ENCODE measurements around the gene ARHGAP21.

ARHGAP21 gene

DNA sequence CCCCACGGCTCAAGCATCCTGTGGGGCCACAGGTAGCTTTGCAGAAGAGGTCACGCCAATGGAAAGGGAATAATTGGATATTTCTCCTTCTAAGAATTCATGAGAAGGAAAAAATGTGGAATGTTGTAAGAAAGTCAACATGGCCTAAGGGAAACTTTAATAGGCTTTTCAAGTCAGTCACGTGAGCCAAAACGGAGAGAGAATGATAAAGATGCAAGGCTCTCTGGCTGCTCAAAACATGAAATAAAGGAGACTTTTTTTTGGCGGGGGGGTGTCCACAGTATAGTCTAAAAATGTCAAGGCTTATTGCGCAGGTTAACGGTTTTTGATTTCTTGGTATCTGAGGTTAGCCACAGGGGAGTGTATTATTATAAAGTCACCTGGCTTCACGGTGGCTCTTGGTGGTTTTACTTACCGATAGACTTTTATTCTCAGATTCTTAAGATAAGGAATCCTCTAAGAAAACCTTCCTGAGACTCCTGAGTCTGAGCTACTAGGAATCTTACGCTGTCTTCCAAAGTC is 148.1 kb downstream of the ARHGAP21 start:
- no peak for DNase-seq (ENCODE audit: low read depth in 2 of 2)

DNA sequence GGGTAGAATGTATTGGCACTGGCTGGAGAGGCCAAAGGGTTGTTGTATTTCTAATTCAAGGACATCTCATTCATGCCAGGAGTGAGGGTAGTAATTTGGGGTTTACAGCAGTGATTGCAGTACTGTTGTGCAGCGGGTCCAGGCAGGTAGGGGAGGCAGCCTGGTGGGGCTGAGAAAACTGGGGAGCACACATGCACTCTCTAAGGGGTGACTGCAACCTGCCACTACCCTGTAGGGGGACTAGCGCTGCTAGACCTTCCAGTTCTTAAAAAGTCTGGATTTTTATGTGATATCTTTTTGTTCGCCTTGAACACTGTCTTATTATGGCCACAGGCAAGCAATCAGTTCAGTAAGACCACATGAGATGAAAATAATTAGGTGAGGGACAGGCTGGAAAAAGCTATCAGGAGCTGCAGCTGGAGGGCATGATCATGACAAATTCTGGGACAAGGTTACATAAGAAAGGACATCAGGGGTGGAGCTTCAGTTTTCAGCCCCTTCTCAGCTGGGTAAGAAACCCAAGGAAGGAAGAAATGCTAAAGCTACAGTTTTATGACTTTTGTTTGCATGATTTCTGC is 149.0 kb downstream of the ARHGAP21 start:
- DNase-seq (ENCODE audit: low read depth in 2 of 2) = no peak

DNA sequence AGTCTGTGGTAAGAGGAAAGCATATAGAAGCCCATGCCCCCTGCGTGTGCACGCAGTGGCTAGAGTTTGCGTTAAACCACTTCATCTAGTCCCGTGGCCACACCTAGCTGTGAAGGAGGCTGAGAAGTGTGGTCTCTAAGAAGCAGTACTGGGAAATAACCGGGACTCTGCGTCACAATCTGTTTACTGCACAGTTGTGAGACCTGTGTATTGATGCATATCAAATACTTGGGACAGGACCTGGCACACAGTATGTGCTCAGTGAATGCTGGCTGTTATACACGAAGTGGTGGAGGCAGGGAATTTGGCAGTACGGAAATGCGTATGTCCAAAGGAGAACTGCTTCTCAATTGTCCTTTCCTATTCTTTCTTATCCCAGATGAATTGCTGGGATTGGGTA is 149.5 kb downstream of the ARHGAP21 start:
- DNase-seq (ENCODE audit: low read depth in 2 of 2) = no peak

DNA sequence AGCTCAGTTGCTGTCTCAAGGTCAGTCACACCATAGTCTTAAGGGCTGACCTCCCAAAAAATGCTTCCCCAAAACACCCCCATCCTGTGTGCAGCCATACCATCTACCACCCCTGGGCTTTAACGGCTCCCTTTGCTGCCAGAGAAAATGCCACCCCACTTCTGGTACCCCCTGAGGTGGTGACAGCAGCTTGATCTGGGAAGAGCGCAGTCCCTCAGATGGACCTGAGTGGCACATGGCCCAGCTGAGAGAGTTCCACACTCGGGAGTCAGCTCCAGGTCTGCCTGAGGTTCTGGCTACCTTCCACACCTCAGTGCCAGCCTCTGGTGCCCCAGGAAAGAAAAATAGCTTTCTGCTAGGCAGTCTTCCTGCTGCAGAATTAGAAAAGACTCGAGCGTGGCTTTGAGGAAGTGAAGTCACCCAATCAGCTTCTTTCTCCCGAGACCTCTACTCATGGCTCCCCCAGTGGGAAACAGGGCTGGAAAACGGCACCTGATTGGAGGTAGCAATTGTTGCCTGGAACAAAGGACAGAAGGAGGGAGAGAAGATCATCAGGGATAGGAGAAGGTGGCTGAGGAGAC is 151.7 kb downstream of the ARHGAP21 start:
- no peak for DNase-seq (ENCODE audit: low read depth in 2 of 2)

DNA sequence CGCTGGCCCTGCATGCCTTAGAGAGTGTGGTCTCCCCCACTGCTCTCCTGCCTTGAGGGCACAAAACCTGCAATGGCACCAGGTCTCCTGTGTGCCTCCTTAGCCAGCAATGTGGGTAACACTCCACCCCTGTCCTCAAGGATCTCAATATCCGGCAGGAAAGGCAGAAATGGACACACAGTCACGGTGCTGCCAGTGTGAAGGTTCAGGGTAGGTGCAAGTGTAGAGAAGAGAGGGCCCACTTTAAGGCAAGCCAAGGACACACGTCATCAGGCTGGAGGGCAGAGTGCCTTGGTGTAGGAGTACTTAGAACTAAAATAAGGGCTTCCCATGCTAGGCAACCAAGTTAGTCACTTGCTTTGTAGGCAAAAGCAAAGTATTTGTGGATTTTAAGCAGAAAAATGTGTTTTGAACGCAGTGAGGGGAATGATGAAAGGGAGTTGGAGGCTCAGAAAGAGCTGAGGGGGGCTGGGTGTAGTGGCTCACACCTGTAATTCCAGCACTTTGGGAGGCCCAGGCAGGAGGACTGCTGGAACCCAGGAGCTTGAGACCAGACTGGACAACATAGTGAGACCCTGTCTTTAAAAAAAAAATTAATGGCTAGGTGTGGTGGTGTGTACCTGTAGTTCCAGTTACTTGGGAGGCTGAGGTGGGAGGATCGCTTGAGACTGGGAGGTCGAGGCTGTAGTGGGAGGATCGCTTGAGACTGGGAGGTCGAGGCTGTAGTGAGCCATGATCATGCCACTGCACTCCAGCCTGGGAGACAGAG is 152.8 kb downstream of the ARHGAP21 start:
- DNase-seq (ENCODE audit: low read depth in 2 of 2) = no peak

DNA sequence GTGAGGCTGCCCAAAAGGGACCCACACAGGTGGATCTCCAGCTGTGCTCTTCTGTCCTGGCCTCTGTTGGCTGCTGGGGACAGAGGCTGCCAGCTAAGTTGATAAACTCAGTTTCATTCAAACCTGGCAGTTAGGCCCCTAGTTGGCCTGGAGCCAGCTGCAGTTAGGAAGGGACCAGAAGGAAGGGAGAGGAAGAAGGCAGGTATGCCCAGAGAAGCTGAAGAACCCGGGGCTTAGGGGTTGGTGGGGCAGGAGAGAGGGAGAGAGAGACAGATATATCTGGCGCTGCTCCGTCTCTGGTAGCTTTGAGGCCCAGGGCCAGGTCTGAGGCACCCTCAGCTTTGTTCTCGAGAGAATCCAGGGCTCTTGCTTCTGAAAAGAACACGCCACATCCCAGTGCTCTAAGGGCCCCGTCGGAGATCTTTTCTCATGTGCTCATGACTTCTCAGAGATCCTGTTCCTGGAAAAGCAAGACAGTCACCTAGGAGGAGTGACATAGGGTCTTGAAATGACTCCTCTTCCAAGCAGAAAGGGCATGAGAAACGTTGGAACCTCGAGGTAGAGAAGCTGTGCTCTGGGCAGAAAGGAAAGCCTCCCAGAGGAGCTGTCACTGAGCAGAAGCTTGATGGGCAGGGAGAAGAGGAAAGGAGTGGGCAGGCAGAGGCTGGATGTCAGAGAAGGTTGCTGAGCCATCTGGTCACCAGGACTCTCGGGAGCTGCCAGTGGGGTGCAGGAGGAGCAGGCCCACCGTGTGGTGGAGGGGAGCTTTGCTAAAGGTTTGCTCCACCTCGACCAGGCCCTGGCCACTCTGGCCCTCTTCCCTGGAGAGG is 153.6 kb downstream of the ARHGAP21 start:
- DNase-seq (ENCODE audit: low read depth in 2 of 2) = no peak

DNA sequence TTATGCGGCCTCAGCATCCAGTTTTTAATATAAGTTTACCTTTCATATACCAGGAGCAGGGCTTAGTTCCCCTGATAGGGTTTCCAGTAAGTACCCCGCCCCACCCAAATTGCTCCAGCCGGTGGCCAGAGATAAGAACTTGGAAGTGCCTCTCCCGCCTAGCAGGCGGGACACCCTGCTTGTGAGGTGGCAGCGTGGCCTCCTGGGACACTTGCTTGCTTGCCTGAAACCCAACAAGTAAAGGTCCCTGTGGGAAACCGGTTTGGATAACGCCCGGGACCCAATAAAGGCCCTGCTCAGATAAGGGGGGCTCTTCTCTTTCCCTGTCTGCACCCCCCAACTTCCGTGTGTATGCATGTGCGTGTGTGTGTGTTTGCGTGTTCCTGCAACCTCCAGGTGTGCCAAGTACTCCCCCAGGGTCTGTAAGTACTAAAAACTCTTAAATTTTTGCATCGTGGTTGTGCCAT is 154.3 kb downstream of the ARHGAP21 start:
- DNase-seq (ENCODE audit: low read depth in 2 of 2) = no peak

DNA sequence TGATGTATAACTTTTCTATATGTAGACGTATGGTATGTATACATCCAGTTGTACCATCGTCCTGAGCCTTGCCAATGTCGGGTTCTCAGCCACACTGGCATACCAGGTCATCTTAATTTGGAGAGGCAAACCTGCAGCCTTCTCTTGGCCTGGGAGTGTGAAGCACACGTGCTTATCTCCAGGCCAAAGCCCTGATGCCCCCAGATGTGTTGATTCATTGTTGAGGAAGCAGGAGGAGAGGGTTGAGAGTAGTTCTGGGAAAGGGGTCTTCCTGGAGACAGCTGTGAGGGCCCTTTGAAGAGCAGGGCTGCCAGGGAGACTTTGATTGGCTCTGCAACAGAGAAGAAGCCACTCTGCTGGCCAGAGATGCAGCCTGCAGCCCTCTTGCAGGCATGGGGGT is 155.6 kb downstream of the ARHGAP21 start:
- no peak for DNase-seq (ENCODE audit: low read depth in 2 of 2)

DNA sequence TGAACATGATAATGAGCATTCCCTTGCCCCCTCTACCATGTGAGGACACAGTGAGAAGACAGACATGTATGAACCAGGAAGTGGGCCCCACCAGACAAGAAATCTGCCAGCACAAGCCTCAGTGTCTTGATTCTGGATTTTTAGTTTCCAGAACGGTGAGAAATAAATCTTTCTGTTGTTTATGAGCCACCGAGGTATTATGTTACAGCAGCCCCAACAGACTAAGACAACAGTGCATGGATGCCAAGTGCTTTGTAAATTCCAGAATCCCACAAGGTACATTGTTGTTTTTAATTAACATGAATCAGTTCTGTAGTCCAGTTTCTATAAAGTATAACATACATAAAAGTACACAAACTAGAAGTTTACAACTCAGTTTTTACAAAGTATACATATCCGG is 162.2 kb downstream of the ARHGAP21 start:
- DNase-seq (ENCODE audit: low read depth in 2 of 2) = no peak

DNA sequence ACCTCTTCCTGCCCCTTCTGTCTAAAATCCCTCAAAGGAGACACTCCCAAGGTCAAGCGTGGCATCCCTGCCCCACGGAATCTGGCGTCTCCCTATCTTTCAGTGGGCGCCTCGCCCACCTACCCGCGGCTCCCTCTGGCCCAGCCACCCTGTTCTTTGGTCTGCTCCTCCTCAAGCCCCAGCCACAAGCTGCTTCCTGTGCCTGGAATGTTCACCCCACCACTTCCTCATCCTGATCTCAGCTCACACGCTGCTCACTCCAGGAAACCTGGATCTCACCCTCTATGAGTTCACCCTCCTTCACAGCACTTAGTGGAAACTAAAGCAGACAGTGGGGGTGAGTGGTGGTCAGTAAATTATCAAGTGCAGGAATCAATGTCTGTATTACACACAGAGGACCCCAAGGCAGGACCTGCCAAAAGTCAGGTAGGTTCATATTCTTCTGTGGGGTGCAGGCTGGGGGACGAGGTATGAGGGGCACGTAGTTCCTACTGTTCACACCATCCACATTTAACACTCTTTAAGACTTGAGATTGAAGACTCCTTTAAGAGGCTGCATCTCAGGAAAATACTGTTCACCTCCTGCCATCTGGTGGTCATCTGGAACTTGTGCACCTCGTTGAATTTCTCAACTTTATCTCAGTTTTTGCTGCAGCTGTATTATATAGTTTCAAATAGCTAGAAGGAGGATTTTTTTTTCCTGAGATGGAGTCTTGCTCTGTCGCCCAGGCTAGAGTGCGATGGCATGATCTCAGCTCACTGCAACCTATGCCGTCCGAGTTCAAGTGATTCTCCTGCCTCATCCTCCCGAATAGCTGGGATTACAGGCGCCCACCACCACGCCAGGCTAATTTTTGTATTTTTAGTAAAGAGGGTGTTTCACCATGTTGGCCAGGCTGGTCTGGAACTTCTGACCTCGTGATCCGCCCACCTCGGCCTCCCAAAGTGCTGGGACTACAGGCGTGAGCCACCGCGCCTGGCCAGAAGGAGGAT is 166.6 kb downstream of the ARHGAP21 start:
- DNase-seq (ENCODE audit: low read depth in 2 of 2) = no peak

DNA sequence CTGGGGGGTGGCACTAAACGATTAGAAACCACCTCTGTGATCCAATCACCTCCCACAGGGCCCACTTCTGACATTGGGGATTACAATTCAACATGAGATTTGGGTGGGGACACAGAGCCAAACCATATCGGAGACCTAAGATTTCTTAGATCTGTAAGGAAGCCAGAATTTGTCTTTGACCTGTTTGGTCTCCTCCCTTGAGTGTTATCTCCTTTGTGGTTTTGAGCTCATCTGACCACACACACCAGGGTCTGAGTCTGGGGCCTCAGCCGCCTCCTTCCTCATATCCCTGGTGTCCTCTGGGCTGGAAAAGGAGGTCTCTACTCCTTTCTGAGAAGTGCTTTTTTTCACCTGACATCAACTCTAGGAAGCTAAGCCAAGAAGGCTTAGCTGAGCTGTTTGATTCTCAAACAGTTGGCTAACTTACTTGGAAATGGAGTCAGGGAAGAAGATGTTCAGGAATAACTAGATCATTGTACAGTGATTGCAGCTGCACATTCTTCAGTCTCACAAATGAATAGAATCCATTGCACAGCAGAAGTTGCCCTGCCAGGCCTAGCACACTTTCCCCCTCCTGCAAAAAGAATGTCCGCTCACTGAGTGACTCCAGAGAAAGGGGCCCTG is 167.4 kb downstream of the ARHGAP21 start:
- no peak for DNase-seq (ENCODE audit: low read depth in 2 of 2)

DNA sequence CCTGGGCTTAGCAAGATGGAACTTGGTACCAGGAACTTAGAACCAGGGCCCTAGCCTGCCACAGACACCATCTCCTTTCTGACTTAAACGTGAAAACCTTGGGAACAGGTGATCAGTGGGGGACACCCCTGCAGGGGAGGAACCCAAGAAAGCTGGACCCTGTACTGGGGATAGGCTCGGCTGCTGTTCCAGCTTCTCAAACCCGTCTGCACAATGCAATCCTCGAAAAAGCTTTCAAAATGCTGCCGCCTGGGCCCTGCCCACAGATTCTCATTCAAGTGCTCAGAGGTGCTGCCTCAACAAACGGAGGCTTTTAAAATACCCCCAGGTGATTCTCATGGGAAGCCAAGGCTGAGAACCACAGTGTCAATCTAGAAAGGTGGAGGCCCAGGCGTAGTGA is 169.7 kb downstream of the ARHGAP21 start:
- DNase-seq (ENCODE audit: low read depth in 2 of 2) = no peak

DNA sequence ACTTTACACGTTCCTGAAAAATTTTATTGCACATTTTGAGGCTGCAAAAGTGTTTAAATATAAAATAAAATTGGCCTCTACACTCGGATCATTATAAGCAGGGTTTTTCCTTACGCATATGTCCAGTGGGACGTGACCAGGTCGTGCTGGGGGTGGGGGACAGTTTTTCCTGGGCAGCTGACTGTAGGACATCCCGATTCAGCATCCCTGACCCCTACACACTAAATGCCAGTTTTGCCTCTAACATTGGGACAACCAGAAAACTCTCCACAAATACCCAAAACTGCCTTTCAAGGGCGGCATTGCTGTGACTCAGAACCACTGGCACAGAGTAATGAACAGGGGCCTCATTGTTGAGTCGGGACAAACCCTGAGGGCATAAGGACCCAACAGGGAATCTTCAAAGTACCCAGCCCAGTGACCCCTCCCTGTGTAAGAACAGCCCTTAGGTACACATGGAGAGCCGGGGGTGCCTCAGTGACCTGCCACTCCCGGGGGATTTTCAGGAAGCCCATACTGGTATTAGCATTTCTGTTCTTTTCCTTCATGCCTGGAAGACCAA is 170.6 kb downstream of the ARHGAP21 start:
- no peak for DNase-seq (ENCODE audit: low read depth in 2 of 2)

DNA sequence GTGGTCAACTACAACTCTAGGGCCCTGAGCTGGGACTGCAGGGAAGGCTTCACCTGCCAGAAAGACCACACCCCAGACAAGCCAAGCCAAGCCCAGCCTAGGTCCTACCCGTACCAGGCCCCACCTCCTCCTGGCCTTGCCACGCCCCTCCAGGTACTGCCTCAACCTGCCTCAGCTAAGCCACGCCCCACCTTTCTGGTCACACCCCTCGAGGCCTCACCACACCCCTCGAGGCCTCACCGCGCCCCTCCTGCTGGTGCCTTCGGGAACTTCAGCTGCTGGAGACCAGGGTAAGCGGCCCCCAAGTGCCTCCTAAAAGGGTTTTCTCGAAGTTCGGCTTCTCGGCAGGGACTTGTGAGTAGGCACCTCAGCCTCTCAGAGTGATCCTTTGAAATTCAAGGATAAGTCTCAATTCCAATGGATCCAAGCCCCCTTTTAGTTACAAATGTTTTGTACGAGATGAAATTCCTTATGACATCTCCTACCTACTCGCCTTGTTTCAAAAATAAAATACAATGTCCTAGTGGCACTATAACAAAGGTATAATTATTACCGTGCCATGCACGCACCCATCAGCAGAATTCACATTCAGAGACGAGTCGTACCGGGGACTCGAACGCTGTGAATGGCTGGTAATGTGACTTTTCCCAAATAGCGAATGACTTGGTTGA is 171.2 kb downstream of the ARHGAP21 start:
- DNase-seq (ENCODE audit: low read depth in 2 of 2) = no peak

DNA sequence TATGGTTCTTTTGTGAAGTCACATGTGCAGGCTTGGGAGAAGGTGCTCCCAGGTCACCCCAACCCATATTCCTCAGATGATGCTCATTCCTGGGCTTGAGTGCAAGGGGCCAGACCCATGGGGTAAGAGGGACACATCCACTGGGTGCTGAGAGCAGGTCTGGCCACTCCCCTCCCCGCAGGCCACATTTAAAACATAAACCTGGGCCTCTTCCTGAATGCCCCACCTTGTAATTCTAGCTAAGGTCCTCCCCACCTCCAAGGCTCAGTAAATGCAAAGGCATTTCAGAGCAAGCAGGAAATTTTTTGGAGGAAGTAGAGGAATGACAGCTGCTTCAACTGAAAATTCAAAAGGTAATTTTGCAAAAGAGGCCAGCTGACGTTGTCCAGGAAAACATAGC is 172.5 kb downstream of the ARHGAP21 start:
- DNase-seq (ENCODE audit: low read depth in 2 of 2) = no peak

DNA sequence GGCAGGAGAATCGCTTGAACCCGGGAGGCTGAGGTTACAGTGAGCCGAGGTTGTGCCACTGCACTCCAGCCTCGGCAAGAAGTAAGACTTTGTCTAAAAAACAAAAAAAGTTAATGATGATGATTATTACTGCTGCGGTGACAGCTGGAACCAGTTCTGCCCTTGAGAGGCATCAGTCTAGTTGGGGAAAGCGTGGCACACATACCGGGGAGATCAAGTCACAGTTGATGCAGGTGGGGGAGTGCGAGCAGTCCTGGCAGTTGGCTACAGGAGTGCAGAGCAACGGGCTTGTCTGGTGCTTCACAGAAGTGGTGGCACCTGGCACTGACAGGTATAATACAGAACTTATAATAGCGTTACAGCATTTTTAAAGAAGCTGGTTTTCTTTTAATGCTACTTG is 173.0 kb downstream of the ARHGAP21 start:
- no peak for DNase-seq (ENCODE audit: low read depth in 2 of 2)

DNA sequence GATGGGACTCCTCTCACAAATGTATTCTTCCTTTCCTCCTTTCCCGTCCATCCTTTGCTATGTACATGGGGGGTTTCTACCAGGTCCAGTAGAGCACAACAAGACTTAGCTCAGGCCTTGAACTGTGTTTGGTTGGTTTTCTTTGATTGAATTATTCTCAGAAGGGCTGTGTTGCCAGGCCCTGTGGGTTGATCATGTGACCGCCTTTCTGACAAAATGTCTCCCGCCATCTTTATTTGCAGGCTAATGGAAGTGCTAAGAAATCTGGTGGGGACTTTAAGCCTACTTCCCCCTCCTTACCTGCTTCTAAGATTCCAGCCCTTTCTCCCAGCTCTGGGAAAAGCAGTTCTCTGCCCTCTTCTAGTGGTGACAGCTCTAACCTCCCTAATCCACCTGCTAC is 178.1 kb downstream of the ARHGAP21 start:
- DNase-seq (ENCODE audit: low read depth in 2 of 2) = no peak

DNA sequence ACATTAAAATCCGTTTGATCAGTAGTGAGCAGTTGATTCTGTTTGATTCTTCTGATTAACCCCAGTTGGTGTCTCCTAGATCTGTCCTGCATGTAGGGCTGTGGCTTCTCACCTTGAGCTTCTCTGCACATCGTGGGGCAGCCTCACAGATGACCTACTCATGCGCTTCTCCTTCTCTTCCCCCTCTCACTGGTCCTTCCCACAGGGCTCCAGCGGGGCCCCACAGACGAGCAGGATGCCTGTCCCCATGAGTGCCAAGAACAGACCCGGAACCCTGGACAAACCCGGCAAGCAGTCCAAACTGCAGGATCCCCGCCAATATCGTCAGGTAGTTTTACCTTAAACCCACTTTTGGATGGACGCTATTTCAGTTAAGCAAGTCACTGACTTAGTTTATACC is 178.9 kb downstream of the ARHGAP21 start:
- DNase-seq (ENCODE audit: low read depth in 2 of 2) = no peak
